Measurements from ENCODE around the gene KLHL17. TPM values are rescaled to one million over a fixed set of nuclear protein-coding genes. Genes with fewer than 3 reads are reported as not detected.

The KLHL17 gene
- total and polyA plus RNA-seq, 10 donors: 12.0 to 31.6 (median 18.8) TPM

GRCh38 chr1:999725-1000356 lies 39.5 kb downstream of the KLHL17 start, which contains the start of gene HES4:
Gene HES4 (minus strand): TSS chr1:1000097. CDS start chr1:999973, 124 bp downstream.
- Histone ChIP-seq H3K9me3 (no peaks in the 10 kb centered on the region), H3K27me3 (replicated peaks in 1 of 7) (peaks cover 6 to 100% (median 73%) of the 10 kb centered on the region in 7 donors), H3K4me1 (peaks cover 5 to 80% (median 54%) of the 10 kb centered on the region in 6 donors), H3K36me3 (peaks cover 0 to 5% (median 0%) of the 10 kb centered on the region in 6 donors), H3K4me3 (peak within 1 kb of the TSS; percentile 38 to 79 (median 53)), H3K27ac (peak within 1 kb of the TSS; percentile 74 to 93 (median 89))
- peak; percentile 87 for DNase-seq
- intact Hi-C loops (cut with DNase I; ENCODE audit: low total_unique reads): no loop called here
- TF ChIP-seq POLR2AphosphoS5 (IDR thresholded peaks at IDR 0.05): peak; percentile 14 to 79 (median 57)
- peak in 1 of 11 experiments; percentile 7 for TF ChIP-seq CTCF (IDR thresholded peaks at IDR 0.05 in 8 of 11, conservative IDR thresholded peaks at IDR 0.05 in 3 of 11)
- no peak for TF ChIP-seq POLR2A (IDR thresholded peaks at IDR 0.05)
- 0 to 1% (median 0%) methylated on average over 19 to 95 of the region's 95 CpGs for WGBS, 5 donors

GRCh38 chr1:1000357-1001056 lies 40.1 kb downstream of the KLHL17 start:
- Histone ChIP-seq H3K27me3 (replicated peaks in 1 of 7) (peaks cover 6 to 100% (median 79%) of the 10 kb centered on the region in 7 donors), H3K4me1 (peaks cover 5 to 86% (median 60%) of the 10 kb centered on the region in 6 donors), H3K36me3 (peaks cover 0 to 5% (median 0%) of the 10 kb centered on the region in 6 donors), H3K4me3 (peak overlapping the region; percentile 38 to 79 (median 53)), H3K27ac (peak overlapping the region; percentile 74 to 93 (median 89)), H3K9me3 (no peaks in the 10 kb centered on the region)
- 1 to 2% (median 2%) methylated on average over 25 to 75 of the region's 75 CpGs for WGBS, 5 donors
- intact Hi-C loops (cut with DNase I; ENCODE audit: low total_unique reads): no loop called here
- TF ChIP-seq CTCF (IDR thresholded peaks at IDR 0.05 in 8 of 11, conservative IDR thresholded peaks at IDR 0.05 in 3 of 11) (no peak), POLR2AphosphoS5 (IDR thresholded peaks at IDR 0.05) (peak; percentile 50 to 83 (median 64)), POLR2A (IDR thresholded peaks at IDR 0.05) (no peak)
- DNase-seq: peak; percentile 81

- peaks cover 5 to 84% (median 61%) of the 10 kb centered on the region in 6 donors for H3K4me1 ChIP-seq
- 1 to 4% (median 3%) methylated on average over 32 to 58 of the region's 58 CpGs for WGBS, 5 donors
- peak overlapping the region in 7 of 8 donors; percentile 87 to 93 (median 89) for H3K27ac ChIP-seq
- peak; percentile 74 for DNase-seq
- TF ChIP-seq POLR2AphosphoS5 (IDR thresholded peaks at IDR 0.05): no peak
- TF ChIP-seq CTCF (IDR thresholded peaks at IDR 0.05 in 8 of 11, conservative IDR thresholded peaks at IDR 0.05 in 3 of 11): no peak
- TF ChIP-seq POLR2A (IDR thresholded peaks at IDR 0.05): no peak
- peaks cover 0 to 5% (median 0%) of the 10 kb centered on the region in 6 donors for H3K36me3 ChIP-seq
- no peaks in the 10 kb centered on the region for H3K9me3 ChIP-seq
- H3K4me3 ChIP-seq: peak overlapping the region; percentile 38 to 79 (median 53)
- peaks cover 6 to 100% (median 75%) of the 10 kb centered on the region in 7 donors for H3K27me3 ChIP-seq (replicated peaks in 1 of 7)
- intact Hi-C loops (cut with DNase I; ENCODE audit: low total_unique reads): no loop called here
These were observed 40.8 kb downstream of the KLHL17 start for GRCh38 chr1:1001057-1001783.

All from spleen (tissue), 11 donors.